Ectodermal cell (in vitro differentiated cells): Measurements from ENCODE around the gene INPP5E.

Experiments used
- H3K27ac ChIP-seq: 2 replicates; pipeline ENCODE4 v1.7.0; 2013; ENCODE audit warnings: mild to moderate bottlenecking, low read depth, low read length; ENCODE audit not compliant: insufficient read depth, poor library complexity, severe bottlenecking
- H3K27me3 ChIP-seq: 2 replicates; pipeline ENCODE4 v1.7.0; 2013; ENCODE audit warnings: mild to moderate bottlenecking, low read length; ENCODE audit not compliant: insufficient read depth, control insufficient read depth, poor library complexity, severe bottlenecking
- H3K36me3 ChIP-seq: one replicate; pipeline ENCODE4 v1.7.0; 2013; ENCODE audit warnings: low read length; ENCODE audit not compliant: control insufficient read depth, insufficient read depth
- H3K4me1 ChIP-seq: one replicate; pipeline ENCODE4 v1.7.0; 2013; ENCODE audit warnings: low read length; ENCODE audit not compliant: control insufficient read depth, insufficient read depth
- H3K4me3 ChIP-seq: 2 replicates; pipeline ENCODE4 v1.7.0; 2013; ENCODE audit warnings: low read depth, low read length, control low read depth; ENCODE audit not compliant: insufficient read depth
- H3K9me3 ChIP-seq: 2 replicates; pipeline ENCODE4 v1.7.0; 2013; ENCODE audit warnings: mild to moderate bottlenecking, low read length, moderate library complexity; ENCODE audit not compliant: control insufficient read depth
- WGBS, 2 experiments: methylation state at CpG; one replicate each; pipeline ENCODE4 v1.1.7; 2013; ENCODE audit warnings: missing lambda C conversion rate in 2 of 2; 5-methylcytosine and 5-hydroxymethylcytosine counted together

Gene INPP5E

GRCh38 chr9:136460772-136461325 is 21.2 kb upstream of the INPP5E start:
- no peak overlapping the region for H3K4me3 ChIP-seq
- WGBS, 2 experiments, result 95 to 96% methylated on average over 23 of the region's 23 CpGs
- H3K27me3 ChIP-seq, result no peaks in the 10 kb centered on the region
- no peaks in the 10 kb centered on the region for H3K4me1 ChIP-seq
- peaks cover 70% of the 10 kb centered on the region for H3K36me3 ChIP-seq
- no peaks in the 10 kb centered on the region for H3K9me3 ChIP-seq
- H3K27ac ChIP-seq, result no peak overlapping the region

- Histone ChIP-seq H3K27me3 (no peaks in the 10 kb centered on the region), H3K4me3 (no peak overlapping the region), H3K36me3 (peaks cover 70% of the 10 kb centered on the region), H3K9me3 (no peaks in the 10 kb centered on the region), H3K4me1 (no peaks in the 10 kb centered on the region), H3K27ac (no peak overlapping the region)
- WGBS, 2 experiments, result 92 to 93% methylated on average over 28 of the region's 28 CpGs
Observed at GRCh38 chr9:136459425-136459824, 19.8 kb upstream of the INPP5E start.

GRCh38 chr9:136457326-136457725 is 17.7 kb upstream of the INPP5E start:
- H3K9me3 ChIP-seq, result no peaks in the 10 kb centered on the region
- WGBS, 2 experiments, result 96 to 98% methylated on average over 24 of the region's 24 CpGs
- H3K36me3 ChIP-seq, result peaks cover 60% of the 10 kb centered on the region
- H3K4me1 ChIP-seq, result no peaks in the 10 kb centered on the region
- H3K27ac ChIP-seq, result no peak overlapping the region
- H3K4me3 ChIP-seq, result no peak overlapping the region
- no peaks in the 10 kb centered on the region for H3K27me3 ChIP-seq

GRCh38 chr9:136456258-136456657 is 16.6 kb upstream of the INPP5E start:
- Histone ChIP-seq H3K9me3 (no peaks in the 10 kb centered on the region), H3K36me3 (peaks cover 58% of the 10 kb centered on the region), H3K4me3 (no peak overlapping the region), H3K27me3 (no peaks in the 10 kb centered on the region), H3K4me1 (no peaks in the 10 kb centered on the region), H3K27ac (no peak overlapping the region)
- 94 to 97% methylated on average over 9 of the region's 9 CpGs for WGBS, 2 experiments

GRCh38 chr9:136455043-136456002 is 15.7 kb upstream of the INPP5E start:
- H3K27ac ChIP-seq, result no peak overlapping the region
- H3K36me3 ChIP-seq, result peaks cover 55% of the 10 kb centered on the region
- no peaks in the 10 kb centered on the region for H3K9me3 ChIP-seq
- H3K27me3 ChIP-seq, result no peaks in the 10 kb centered on the region
- WGBS, 2 experiments, result 95 to 97% methylated on average over 43 of the region's 43 CpGs
- no peak overlapping the region for H3K4me3 ChIP-seq
- H3K4me1 ChIP-seq, result no peaks in the 10 kb centered on the region

GRCh38 chr9:136454026-136454796 is 14.6 kb upstream of the INPP5E start:
- no peak overlapping the region for H3K4me3 ChIP-seq
- H3K27me3 ChIP-seq, result no peaks in the 10 kb centered on the region
- H3K9me3 ChIP-seq, result no peaks in the 10 kb centered on the region
- H3K27ac ChIP-seq, result no peak overlapping the region
- WGBS, 2 experiments, result 93 to 95% methylated on average over 25 of the region's 25 CpGs
- peaks cover 47% of the 10 kb centered on the region for H3K36me3 ChIP-seq
- no peaks in the 10 kb centered on the region for H3K4me1 ChIP-seq

GRCh38 chr9:136453326-136453725 is 13.7 kb upstream of the INPP5E start:
- no peaks in the 10 kb centered on the region for H3K27me3 ChIP-seq
- H3K27ac ChIP-seq, result no peak overlapping the region
- H3K9me3 ChIP-seq, result no peaks in the 10 kb centered on the region
- H3K4me1 ChIP-seq, result no peaks in the 10 kb centered on the region
- 95 to 97% methylated on average over 11 of the region's 11 CpGs for WGBS, 2 experiments
- H3K36me3 ChIP-seq, result peaks cover 39% of the 10 kb centered on the region
- H3K4me3 ChIP-seq, result no peak overlapping the region

GRCh38 chr9:136451221-136451877 is 11.7 kb upstream of the INPP5E start:
- Histone ChIP-seq H3K27me3 (no peaks in the 10 kb centered on the region), H3K9me3 (no peaks in the 10 kb centered on the region), H3K4me1 (no peaks in the 10 kb centered on the region), H3K27ac (no peak overlapping the region), H3K4me3 (no peak overlapping the region), H3K36me3 (peaks cover 40% of the 10 kb centered on the region)
- 93% methylated on average over 26 of the region's 26 CpGs for WGBS, 2 experiments

- 94 to 95% methylated on average over 3 of the region's 3 CpGs for WGBS, 2 experiments
- Histone ChIP-seq H3K4me1 (no peaks in the 10 kb centered on the region), H3K27me3 (no peaks in the 10 kb centered on the region), H3K9me3 (no peaks in the 10 kb centered on the region), H3K27ac (no peak overlapping the region), H3K4me3 (no peak overlapping the region), H3K36me3 (peaks cover 39% of the 10 kb centered on the region)
Observed at GRCh38 chr9:136448655-136449054, 9.0 kb upstream of the INPP5E start.
